Measurements from ENCODE around the gene PEX16.
A peak's percentile ranks its signal among the peaks of the same experiment; 100 is the strongest.

Gene PEX16

DNA sequence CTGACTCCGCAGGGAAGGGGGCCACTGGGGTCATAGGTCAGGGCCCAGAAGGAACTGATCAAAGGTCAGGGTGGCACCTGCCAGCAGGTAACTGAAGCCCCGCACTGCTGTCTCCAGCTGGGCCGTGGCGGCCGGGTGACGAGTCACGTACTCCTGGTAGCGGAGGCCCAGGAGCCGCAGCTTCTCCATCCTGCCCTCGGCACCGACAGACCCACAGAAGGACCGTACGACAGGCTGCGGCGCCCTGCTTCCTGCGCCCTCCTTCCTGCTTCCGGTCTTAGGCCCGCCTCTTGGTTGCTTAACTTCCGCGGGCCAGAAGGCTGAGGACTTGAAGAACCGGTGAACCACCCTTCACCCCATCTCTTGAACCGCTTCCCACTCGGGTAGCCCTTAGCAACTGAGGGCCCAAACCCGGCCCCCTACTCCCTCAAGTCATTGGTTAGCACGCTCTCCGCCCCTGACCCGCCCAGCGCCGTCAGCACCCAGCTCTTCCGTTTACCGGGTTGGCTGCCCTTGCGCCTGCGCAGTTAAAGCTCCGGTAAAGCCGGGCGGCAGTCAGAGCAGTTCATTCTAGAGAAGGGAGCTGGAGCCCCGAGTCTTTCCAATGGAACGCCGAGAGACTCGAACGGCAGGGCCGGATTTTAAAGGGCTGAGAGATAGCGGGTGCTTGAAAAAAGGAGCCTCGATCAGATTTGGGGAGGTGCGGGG is at the start of gene PEX16:
TSS of gene PEX16 (minus strand) at position 255 of the 708 bp plus-strand sequence. CDS start at position 189, 66 bp downstream.
- DNase-seq (ENCODE audit: low read depth): peak; percentile 87

GRCh38 chr11:45964911-45965389 is 47.3 kb upstream of the PEX16 start:
- peak; percentile 16 for DNase-seq (ENCODE audit: low read depth)

DNA sequence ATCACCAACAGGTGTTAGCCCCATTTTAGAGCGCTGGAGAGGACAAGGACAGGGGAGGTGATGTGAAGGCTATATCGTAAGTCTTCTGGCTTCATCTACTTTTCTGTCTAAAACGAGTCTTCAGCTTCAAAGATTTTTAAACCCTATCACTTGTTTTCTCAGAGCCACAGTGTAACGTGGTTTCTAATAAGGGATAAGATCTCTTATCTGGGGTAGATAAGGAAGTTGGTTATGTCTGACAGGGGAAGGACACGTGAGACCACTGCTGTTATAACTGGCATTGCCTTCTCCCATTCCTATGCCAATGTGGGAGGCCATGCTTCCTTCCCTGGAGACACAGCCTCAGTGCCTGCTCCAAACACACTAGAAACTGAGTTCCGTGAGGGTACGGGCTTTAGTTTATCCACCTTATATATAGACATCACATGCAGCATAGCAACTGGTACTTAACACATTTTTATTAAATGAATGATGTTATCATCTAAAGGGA is 44.1 kb upstream of the PEX16 start:
- DNase-seq (ENCODE audit: low read depth): no peak

DNA sequence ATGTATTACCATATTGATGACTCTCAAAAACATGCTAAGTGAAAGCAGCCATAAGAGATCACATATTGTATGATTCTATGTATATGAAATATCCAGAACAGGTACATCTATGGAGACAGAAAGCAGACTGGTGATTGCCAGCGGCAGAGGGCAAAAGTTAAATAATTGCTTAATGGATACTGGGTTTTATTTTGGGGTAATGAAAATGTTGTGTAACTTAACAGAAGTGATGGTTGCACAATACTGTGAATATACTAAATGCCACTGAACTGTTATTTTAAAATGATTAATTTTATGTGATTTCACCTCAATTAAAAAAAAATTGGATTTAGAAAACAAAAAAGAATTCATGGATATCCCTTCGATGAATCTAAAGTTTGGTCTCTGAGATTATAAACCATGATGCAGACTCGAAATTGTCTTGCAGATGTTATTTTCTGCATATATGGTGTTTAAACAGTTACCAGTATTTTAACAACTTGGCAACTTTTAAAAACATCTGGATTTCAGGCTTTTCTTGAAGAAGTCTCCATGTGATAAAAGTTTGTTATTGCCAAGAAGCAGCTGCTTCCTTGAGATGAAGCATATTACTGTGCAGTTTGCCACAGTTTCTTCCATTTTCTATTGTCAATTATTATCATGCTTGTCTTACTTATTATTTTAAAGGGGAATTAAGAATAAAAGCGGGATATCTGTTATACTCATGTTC is 42.9 kb upstream of the PEX16 start:
- DNase-seq (ENCODE audit: low read depth): no peak

DNA sequence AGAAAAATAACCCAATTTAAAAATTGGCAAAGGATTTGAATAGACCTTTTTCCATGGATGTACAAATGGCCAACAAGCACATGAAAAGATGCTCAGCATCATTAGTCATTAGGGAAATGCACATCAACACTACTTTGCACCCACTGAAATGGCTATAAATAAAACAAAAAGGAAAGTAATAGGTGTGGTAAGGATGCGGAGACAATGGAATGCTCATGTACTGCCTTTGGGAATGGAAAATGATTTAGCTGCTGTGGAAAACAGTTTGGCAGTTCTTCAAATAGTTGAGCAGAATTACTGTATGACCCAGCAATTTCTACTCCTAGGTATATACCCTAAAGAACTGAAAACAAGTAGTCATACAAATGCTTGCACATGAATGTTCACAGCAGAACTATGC is 42.2 kb upstream of the PEX16 start:
- no peak for DNase-seq (ENCODE audit: low read depth)

DNA sequence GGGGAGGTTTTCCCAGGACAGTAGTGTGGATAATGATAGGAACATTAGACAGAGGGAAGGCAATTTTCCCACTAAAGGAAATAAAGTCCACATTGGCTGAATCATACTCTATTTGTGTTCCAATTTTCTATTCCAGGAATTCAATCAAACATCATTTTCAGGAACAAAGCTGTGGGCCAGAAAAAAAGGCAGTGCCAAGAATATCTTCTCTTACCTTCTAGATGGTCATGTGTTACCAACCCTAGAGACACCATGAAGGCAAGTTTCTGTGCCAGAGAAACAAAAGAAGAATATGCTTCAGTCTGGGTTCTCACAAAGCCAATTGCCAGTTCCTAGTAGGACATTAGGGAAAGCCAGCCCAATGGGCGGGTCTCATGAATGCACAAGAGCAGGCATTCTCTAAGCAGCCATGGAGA is 32.3 kb upstream of the PEX16 start:
- no peak for DNase-seq (ENCODE audit: low read depth)

- no peak for DNase-seq (ENCODE audit: low read depth)
These were observed 30.7 kb upstream of the PEX16 start for GRCh38 chr11:45948356-45948755.

- DNase-seq (ENCODE audit: low read depth): no peak
These were observed 30.2 kb upstream of the PEX16 start for GRCh38 chr11:45947885-45948284.

DNA sequence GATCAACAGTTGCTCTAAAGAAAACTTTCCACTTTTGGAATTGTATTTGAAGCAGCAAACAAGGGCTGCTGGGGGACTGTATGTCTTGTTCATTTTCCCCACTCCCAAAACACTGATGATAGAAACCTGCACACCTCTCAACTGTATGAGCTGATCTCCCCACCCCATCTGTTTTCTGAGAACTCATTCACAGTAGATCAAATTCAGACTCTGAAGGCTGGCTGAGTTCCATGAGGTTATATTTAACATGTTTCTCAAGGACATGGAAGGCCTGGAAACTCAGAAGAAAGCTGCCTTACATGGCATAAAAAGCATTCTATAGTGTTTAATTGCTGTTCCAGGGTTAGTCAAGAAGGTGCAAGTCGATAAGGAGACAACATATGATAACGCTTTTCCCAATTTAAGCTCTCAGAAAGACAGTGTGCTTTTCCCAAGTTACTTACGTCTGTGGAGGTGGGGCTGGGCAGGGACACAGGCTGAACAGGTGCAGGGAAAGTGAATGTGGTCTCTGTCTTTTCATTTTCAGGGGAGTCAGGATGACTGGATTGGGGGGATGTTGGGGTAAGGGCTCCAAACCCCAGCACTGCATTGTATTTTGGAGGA is 27.8 kb upstream of the PEX16 start:
- DNase-seq (ENCODE audit: low read depth): no peak

DNA sequence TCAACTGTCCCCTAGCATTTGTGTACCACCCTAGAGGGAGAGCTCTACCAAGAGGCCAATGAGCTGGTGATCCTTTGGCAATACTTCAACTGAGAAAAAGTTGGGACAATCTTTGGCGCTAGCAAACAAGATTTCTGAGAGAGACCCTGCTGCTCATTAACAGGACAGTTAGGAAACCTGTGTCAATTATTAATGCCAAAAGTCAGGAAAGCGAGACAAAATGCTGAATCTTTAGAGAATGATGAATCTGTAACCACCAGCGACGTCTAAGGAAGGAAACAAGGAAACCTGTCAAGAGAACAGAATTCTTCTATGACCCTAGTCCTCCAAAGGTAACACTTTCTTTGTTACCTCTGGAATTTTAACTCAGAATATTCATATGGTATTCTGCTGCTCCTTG is 24.7 kb upstream of the PEX16 start:
- no peak for DNase-seq (ENCODE audit: low read depth)

DNA sequence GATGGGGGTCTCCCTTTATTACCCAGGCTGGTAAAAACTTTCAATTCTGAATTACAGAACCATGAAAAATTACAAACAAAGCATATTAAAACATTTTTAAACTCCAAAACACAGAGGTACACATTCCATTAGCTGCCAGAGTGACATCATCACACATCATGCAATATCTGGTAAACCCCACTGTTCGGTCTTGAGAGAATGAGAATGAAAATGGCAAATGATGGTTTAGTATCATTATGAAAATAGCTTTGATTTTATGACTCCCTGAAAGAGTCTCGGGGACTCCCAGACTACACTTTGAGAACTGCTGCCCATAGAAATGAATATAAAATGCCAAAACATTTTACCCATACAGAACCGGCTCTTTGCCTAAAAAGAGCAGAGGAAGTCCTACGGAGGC is 23.6 kb upstream of the PEX16 start:
- no peak for DNase-seq (ENCODE audit: low read depth)

- DNase-seq (ENCODE audit: low read depth): no peak
These were observed 22.2 kb upstream of the PEX16 start for GRCh38 chr11:45939836-45940235.

DNA sequence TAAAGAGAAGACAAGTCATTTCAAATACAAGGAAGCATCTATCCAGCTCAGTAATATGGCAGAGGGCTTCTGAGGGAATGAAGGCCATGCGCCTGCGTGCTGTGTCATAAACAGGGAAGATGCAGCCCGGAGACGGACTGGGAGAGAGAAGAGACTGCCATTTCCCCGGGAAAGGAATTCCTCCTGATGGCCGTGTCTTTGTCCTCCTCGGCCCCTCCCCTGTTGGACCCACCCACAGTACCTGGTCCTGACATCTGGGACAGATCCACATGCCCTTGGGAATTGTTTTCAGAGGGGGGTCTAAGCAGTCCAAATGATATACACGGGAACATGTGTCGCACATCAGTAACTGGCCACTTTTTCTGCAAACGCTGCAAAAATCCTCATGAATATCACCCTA is 20.2 kb upstream of the PEX16 start:
- no peak for DNase-seq (ENCODE audit: low read depth)

DNA sequence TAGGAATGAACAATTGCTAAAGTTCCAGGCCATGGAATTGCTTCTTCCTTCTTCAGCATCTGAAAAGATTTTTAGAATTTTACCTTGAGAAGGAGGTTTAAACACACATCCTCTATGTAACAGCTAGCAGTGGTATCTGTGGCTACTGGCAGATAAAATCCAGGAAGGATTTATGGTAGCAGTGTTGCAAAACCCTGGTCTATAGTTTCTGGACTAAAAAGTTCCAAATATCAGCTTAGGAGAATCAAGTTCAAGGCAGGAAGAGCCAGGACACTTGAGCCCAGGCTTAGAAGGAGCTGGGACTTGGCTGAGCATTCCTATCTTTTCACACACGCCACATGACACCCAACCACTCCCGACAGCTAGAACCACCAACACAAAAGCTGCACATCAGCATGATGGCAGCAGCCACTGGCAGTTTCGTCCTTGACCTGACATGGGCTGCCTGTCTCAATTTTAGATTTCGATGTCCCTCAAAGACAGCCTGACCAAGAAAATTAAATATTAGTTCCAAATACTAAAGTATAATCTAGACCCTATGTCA is 18.9 kb upstream of the PEX16 start:
- no peak for DNase-seq (ENCODE audit: low read depth)

GRCh38 chr11:45935349-45936064 is 17.8 kb upstream of the PEX16 start:
- no peak for DNase-seq (ENCODE audit: low read depth)

DNA sequence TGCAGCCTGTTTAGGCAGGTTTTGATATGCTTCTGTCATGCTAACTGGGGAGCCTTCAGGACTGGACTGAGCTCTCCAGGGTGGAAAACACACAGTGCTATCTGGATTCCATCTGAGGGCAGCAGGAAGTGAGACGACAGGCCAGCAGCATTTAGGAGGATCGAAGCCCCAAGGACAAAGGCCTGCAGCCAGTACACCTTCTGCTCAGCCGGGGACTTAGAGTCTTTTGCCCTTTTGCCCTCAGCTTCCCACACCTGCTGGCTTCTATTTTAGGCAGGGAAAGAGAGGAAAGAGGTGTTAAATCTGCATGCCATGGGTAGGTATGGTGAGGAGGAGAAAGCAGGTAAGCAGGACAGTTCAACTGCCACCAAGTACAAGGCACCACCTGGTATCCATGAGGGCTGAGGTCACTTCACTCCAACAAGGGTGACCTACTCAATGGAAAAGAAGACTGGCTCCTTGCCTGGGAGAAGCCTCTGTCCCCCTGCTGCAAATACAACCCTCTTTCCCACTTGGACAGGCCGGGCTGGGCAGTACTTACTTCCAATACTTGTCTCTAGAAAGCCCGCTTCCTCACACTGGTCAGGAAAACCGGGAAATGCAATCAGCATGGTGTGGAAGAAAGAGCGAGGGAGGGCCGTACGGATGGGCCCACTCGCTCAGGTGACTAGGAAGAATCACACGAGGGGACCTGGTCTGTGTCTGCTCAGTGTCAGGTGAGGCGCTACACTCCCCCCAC is 17.1 kb upstream of the PEX16 start:
- no peak for DNase-seq (ENCODE audit: low read depth)

GRCh38 chr11:45933846-45934579 is 16.3 kb upstream of the PEX16 start:
- DNase-seq (ENCODE audit: low read depth): no peak

GRCh38 chr11:45933131-45933831 is 15.6 kb upstream of the PEX16 start:
- DNase-seq (ENCODE audit: low read depth): no peak

GRCh38 chr11:45932217-45932616 is 14.5 kb upstream of the PEX16 start:
- DNase-seq (ENCODE audit: low read depth): no peak

DNA sequence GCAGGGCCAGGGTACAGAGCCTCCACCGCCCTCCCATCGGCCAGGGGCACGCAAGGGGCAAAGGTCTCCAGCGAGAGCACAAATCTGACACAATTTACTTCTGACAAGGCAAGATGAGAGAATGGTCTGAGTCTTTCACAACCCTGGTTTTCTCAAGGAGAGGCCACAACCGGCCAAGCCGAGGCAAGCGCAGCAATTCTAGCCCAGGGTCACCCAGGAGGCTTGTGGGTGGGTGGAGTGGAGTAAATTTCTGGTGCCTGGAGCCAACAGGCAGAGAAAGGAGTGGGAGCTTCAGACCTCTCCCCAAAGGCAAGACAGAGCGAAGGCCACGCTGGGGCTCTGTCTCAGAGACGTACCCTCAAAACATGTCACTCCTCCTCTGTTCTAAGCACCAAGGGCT is 14.1 kb upstream of the PEX16 start:
- no peak for DNase-seq (ENCODE audit: low read depth)
